MM.1S (cell line): ENCODE data around the gene GPC3.

Experiments
- EZH2phosphoT487 ChIP-seq: fragments of 300-600 bp; sonication (generic); IDR thresholded peaks from 2 replicates; pipeline ENCODE4 v1.6.1; 2018; ENCODE audit warnings: antibody characterized with exemption, low read length
- TF ChIP-seq, protein P1 (sequence below): fragments of 300-600 bp; sonication (generic); IDR thresholded peaks from 2 replicates; pipeline ENCODE4 v1.5.1; 2016; ENCODE audit warnings: antibody characterized with exemption, low read length, mixed read lengths

DNA sequence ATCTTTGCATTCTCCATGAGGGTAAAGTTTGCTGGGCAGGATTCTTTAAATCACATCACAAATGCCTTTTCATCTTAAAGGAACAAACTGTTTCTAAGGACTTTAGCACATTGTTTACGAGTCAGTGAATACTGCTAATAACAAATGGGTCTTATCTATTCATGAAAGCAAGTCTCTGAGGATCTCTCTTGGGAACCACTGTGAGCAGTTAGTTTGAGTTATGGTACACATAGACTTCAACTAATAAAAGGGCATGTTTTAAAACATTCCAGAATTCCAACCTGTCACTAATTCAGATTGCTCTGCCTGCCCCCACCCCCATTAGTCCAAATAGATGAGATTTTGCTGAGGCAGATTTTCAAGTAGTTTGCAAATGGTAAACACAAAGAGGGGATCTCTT is 22.3 kb upstream of the GPC3 start:
- TF ChIP-seq, protein P1, sequence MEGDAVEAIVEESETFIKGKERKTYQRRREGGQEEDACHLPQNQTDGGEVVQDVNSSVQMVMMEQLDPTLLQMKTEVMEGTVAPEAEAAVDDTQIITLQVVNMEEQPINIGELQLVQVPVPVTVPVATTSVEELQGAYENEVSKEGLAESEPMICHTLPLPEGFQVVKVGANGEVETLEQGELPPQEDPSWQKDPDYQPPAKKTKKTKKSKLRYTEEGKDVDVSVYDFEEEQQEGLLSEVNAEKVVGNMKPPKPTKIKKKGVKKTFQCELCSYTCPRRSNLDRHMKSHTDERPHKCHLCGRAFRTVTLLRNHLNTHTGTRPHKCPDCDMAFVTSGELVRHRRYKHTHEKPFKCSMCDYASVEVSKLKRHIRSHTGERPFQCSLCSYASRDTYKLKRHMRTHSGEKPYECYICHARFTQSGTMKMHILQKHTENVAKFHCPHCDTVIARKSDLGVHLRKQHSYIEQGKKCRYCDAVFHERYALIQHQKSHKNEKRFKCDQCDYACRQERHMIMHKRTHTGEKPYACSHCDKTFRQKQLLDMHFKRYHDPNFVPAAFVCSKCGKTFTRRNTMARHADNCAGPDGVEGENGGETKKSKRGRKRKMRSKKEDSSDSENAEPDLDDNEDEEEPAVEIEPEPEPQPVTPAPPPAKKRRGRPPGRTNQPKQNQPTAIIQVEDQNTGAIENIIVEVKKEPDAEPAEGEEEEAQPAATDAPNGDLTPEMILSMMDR, result no peak
- TF ChIP-seq EZH2phosphoT487, result no peak
